Mucosa of descending colon (tissue), 3 donors: ENCODE measurements around the gene SH3RF3. TPM values are rescaled to one million over a fixed set of nuclear protein-coding genes. Genes with fewer than 3 reads are reported as not detected.

ENCODE experiments used
- ATAC-seq: fragments of 200-7000 bp; cut with Tn5 transposase; one replicate; pipeline ENCODE4 v1.9.1; 2020; ENCODE audit warnings: mild to moderate bottlenecking, moderate library complexity
- DNase-seq, 3 donors: peaks; one replicate each; pipeline ENCODE4 v3.0.0-alpha.2; 2020
- H3K36me3 ChIP-seq: fragments of 200-600 bp; one replicate; pipeline ENCODE4 v1.8.0; 2021; ENCODE audit warnings: low read depth, mild to moderate bottlenecking
- H3K4me1 ChIP-seq: fragments of 200-600 bp; one replicate; pipeline ENCODE4 v1.8.0; 2021; ENCODE audit warnings: low read depth, mild to moderate bottlenecking
- H3K4me3 ChIP-seq: fragments of 200-600 bp; one replicate; pipeline ENCODE4 v1.8.0; 2021; ENCODE audit warnings: mild to moderate bottlenecking
- H3K9me3 ChIP-seq: fragments of 200-600 bp; one replicate; pipeline ENCODE4 v1.8.0; 2021; ENCODE audit warnings: mild to moderate bottlenecking
- intact Hi-C, 2 donors: fragments of 100-400 bp; cut with DNase I in 1 of 2; cut with micrococcal nuclease in 1 of 2; formaldehyde crosslinking; loops; one replicate each; pipeline versions ENCODE4 v1.11.0 to v1.11.1; 2022; cut with DNase I, micrococcal nuclease
- total RNA-seq, 3 donors: library from RNA; stranded (reverse); fragmentation: NEBNext Ultra II Directional in 2 of 3; extraction: Animal tissue kit (Norgen Biotek cat#: 25700) in 2 of 3; gene quantifications; one replicate each; pipeline versions ENCODE4 v1.2.1 to v1.2.4, GENCODE V29; 2021 to 2023
- TF ChIP-seq, protein P1 (sequence below): fragments of 200-600 bp; IDR thresholded peaks from one replicate; pipeline ENCODE4 v1.8.0; 2022; ENCODE audit warnings: antibody characterized with exemption, mild to moderate bottlenecking
- donor health status: DM: no; HTN: no; CAD: no; lungs with moderate emphysema.
- donor health status: DM: no; HTN: no; CAD: no.
- donor health status: DM: no; HTN: yes; CAD: no.

Gene SH3RF3
- total RNA-seq, 3 donors from 2014 or later, result 1.9 to 3.7 (median 3.0) TPM

- Histone ChIP-seq H3K36me3 (no peaks in the 10 kb centered on the region), H3K9me3 (no peaks in the 10 kb centered on the region), H3K4me1 (no peaks in the 10 kb centered on the region), H3K4me3 (no peak overlapping the region)
- DNase-seq (no peak), ATAC-seq (no peak)
- intact Hi-C loops, result loop anchor here in 1 of 2 donors (2.0 kb wide), 1 partner anchor 50 kb away; no protein-coding TSS in a partner anchor
- TF ChIP-seq, protein P1, sequence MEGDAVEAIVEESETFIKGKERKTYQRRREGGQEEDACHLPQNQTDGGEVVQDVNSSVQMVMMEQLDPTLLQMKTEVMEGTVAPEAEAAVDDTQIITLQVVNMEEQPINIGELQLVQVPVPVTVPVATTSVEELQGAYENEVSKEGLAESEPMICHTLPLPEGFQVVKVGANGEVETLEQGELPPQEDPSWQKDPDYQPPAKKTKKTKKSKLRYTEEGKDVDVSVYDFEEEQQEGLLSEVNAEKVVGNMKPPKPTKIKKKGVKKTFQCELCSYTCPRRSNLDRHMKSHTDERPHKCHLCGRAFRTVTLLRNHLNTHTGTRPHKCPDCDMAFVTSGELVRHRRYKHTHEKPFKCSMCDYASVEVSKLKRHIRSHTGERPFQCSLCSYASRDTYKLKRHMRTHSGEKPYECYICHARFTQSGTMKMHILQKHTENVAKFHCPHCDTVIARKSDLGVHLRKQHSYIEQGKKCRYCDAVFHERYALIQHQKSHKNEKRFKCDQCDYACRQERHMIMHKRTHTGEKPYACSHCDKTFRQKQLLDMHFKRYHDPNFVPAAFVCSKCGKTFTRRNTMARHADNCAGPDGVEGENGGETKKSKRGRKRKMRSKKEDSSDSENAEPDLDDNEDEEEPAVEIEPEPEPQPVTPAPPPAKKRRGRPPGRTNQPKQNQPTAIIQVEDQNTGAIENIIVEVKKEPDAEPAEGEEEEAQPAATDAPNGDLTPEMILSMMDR, result no peak
These were observed 47.9 kb downstream of the SH3RF3 start for GRCh38 chr2:109176928-109177327.

DNA sequence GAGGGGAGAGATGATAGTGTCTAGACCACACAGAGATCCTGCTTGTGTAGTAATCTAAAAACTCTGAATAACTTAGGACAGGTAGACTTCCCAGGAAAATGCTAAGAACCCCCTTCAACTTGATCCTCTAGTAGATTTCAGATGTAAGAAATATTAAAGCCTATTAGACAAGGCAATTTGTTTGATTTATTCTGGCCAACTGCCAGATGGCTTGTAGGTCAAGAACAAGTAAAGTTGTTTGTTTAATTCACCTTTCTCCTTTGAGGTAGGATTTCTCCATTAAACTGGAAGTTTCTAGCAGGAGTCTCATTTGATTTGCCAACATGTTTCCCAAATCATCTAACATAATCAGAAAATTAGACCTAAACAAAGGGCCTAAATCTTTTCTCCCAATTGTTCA, 48.6 kb downstream of the SH3RF3 start:
- Histone ChIP-seq H3K9me3 (no peaks in the 10 kb centered on the region), H3K36me3 (no peaks in the 10 kb centered on the region), H3K4me3 (no peak overlapping the region), H3K4me1 (no peaks in the 10 kb centered on the region)
- ATAC-seq (no peak), DNase-seq (no peak)
- TF ChIP-seq, protein P1, result no peak
- intact Hi-C loops, result loop anchor here in 1 of 2 donors (2.0 kb wide), 1 partner anchor 49 kb away; no protein-coding TSS in a partner anchor

DNA sequence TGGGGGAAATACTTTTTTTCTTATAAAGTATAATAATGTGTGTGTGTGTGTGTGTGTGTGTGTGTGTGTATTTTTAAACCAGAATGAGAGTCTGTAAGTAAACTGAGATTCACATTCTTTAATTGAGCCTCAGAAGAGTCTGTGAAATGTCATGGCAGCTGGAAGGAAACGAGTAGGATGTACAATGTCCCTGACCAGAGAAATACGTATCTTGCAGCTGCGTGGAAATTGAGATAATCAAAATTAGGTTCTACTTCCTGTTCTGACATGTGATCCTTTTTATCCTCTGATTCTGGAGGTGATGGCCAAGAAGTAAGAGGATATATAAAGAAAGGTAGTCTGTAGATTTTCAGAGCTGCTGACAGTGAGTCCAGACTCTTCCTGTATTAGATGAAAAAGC, 50.0 kb downstream of the SH3RF3 start:
- no peaks in the 10 kb centered on the region for H3K36me3 ChIP-seq
- intact Hi-C loops, result no loop called here
- DNase-seq (no peak), ATAC-seq (no peak)
- TF ChIP-seq, protein P1, result no peak
- H3K9me3 ChIP-seq, result no peaks in the 10 kb centered on the region
- H3K4me1 ChIP-seq, result no peaks in the 10 kb centered on the region
- H3K4me3 ChIP-seq, result no peak overlapping the region

DNA sequence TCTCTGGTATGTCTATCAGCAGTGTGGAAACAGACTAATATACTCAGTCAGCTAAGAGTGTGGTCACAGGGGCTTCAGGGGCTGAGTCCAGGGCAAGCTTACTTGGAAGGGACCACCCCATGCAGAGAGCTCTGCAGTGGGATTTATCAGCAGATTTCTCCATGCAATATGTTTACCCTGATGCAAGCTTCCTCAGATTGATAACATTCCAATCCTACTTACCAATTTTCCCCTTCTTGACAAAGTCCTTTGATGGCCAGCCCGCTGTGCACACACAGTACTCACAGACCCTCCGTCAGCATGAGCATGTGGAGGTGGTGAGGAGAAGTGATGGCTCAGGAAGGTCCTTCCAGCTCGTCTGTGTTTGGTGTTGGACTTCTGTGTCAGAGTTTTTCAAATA, 51.8 kb downstream of the SH3RF3 start:
- DNase-seq (no peak), ATAC-seq (no peak)
- H3K36me3 ChIP-seq, result no peaks in the 10 kb centered on the region
- no peaks in the 10 kb centered on the region for H3K4me1 ChIP-seq
- H3K4me3 ChIP-seq, result no peak overlapping the region
- no peaks in the 10 kb centered on the region for H3K9me3 ChIP-seq
- intact Hi-C loops, result no loop called here
- TF ChIP-seq, protein P1, result no peak

DNA sequence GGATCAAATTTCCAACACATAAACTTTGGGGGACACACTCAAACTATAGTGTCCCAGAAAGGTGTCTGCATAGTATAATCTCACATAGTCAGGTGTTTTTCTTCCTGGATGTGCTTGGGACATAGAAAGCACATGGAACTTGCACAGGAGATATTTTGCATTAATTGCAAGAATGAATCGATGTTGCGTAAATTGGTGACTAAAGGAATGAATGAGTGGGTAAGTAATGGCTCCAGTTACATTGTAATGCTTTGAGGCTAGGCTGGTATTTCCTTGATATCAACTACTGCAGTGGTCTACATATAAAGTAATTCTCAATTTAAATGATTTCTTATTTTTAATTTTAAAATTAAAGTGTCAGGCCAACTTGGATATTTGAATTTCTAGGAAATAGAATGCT, 53.4 kb downstream of the SH3RF3 start:
- ATAC-seq (no peak), DNase-seq (no peak)
- Histone ChIP-seq H3K36me3 (no peaks in the 10 kb centered on the region), H3K4me3 (no peak overlapping the region), H3K9me3 (no peaks in the 10 kb centered on the region), H3K4me1 (no peaks in the 10 kb centered on the region)
- TF ChIP-seq, protein P1, result no peak
- intact Hi-C loops, result no loop called here

GRCh38 chr2:109183871-109184270, 54.9 kb downstream of the SH3RF3 start:
- no peak for DNase-seq
- Histone ChIP-seq H3K4me3 (no peak overlapping the region), H3K36me3 (no peaks in the 10 kb centered on the region), H3K9me3 (no peaks in the 10 kb centered on the region), H3K4me1 (no peaks in the 10 kb centered on the region)
- intact Hi-C loops, result no loop called here
- TF ChIP-seq, protein P1, result no peak
- ATAC-seq, result no peak
